GM12873 (cell line): ENCODE measurements around the gene CAP2.
A peak's percentile ranks its signal among the peaks of the same experiment; 100 is the strongest.

Experiments used
- CTCF ChIP-seq: IDR thresholded peaks from 2 replicates; pipeline ENCODE4 v1.5.1; 2012; ENCODE audit warnings: low read depth, mild to moderate bottlenecking, moderate library complexity, low read length, control low read depth; ENCODE audit not compliant: insufficient read depth; ENCODE audit errors: missing control alignments

Gene CAP2

GRCh38 chr6:17565399-17565798 is 172.0 kb downstream of the CAP2 start:
- TF ChIP-seq CTCF = no peak

GRCh38 chr6:17574866-17575560 is 181.6 kb downstream of the CAP2 start:
- TF ChIP-seq CTCF = no peak

GRCh38 chr6:17577059-17577458 is 183.7 kb downstream of the CAP2 start:
- TF ChIP-seq CTCF = no peak

GRCh38 chr6:17580518-17581048 is 187.2 kb downstream of the CAP2 start:
- no peak for TF ChIP-seq CTCF

- no peak for TF ChIP-seq CTCF
Measured at GRCh38 chr6:17583811-17584210, 190.4 kb downstream of the CAP2 start.

- peak; percentile 43 for TF ChIP-seq CTCF
Measured at GRCh38 chr6:17584241-17584803, 190.9 kb downstream of the CAP2 start.

GRCh38 chr6:17585766-17586490 is 192.5 kb downstream of the CAP2 start:
- TF ChIP-seq CTCF = peak; percentile 39
